Measurements from ENCODE around the gene KIR2DL1. TPM values are rescaled to one million over a fixed set of nuclear protein-coding genes. Genes with fewer than 3 reads are reported as not detected.
"Not testable (repeated sequence)": the region's sequence is repeated elsewhere in the genome, so short reads cannot be mapped to it uniquely, and the experiment has no call there.

The KIR2DL1 gene
- total RNA-seq, 1 donor from 2014 or later, result 0.58 TPM

- H3K4me1 ChIP-seq; H3K36me3 ChIP-seq; H3K9me3 ChIP-seq; H3K27me3 ChIP-seq; DNase-seq; ATAC-seq; H3K4me3 ChIP-seq; H3K27ac ChIP-seq; intact Hi-C loops (cut with DNase I): not testable (repeated sequence)
Measured at GRCh38 chr19:54756204-54757110, 13.1 kb upstream of the KIR2DL1 start.

DNA sequence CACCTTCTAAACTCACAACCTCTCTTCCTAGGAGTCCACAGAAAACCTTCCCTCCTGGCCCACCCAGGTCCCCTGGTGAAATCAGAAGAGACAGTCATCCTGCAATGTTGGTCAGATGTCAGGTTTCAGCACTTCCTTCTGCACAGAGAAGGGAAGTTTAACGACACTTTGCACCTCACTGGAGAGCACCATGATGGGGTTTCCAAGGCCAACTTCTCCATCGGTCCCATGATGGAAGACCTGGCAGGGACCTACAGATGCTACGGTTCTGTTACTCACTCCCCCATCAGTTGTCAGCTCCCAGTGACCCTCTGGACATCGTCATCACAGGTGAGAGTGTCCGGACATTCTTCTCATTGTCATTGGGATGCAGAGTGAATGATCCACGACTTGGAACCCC lies 11.0 kb upstream of the KIR2DL1 start:
- H3K4me3 ChIP-seq; H3K36me3 ChIP-seq; H3K9me3 ChIP-seq; H3K4me1 ChIP-seq; H3K27ac ChIP-seq; ATAC-seq; DNase-seq; intact Hi-C loops (cut with DNase I); H3K27me3 ChIP-seq: not testable (repeated sequence)

DNA sequence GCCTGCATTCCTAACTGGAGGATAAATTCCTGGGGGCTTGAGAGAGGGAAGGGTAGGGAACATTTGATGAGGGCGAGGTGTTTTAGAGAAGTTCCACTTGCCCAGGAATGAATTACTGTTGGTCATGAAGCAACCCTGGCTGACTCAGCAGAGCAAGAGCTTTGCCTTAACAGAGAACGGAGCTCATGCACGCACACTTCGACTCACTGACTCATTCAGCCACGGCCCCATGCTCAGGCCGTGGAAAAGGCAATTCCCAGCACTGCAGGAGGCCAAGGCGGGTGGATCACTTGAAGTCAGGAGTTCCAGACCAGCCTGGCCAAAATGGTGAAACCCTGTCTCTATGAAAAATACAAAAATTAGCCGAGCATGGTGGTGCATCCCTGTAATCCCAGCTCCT lies 5.4 kb upstream of the KIR2DL1 start:
- DNase-seq; H3K9me3 ChIP-seq; H3K4me1 ChIP-seq; H3K4me3 ChIP-seq; ATAC-seq; H3K27ac ChIP-seq; intact Hi-C loops (cut with DNase I); H3K36me3 ChIP-seq; H3K27me3 ChIP-seq: not testable (repeated sequence)

- H3K4me1 ChIP-seq; H3K36me3 ChIP-seq; H3K27ac ChIP-seq; H3K4me3 ChIP-seq; H3K9me3 ChIP-seq; H3K27me3 ChIP-seq; ATAC-seq; intact Hi-C loops (cut with DNase I); DNase-seq: not testable (repeated sequence)
Measured at GRCh38 chr19:54766464-54766863, 3.1 kb upstream of the KIR2DL1 start.

DNA sequence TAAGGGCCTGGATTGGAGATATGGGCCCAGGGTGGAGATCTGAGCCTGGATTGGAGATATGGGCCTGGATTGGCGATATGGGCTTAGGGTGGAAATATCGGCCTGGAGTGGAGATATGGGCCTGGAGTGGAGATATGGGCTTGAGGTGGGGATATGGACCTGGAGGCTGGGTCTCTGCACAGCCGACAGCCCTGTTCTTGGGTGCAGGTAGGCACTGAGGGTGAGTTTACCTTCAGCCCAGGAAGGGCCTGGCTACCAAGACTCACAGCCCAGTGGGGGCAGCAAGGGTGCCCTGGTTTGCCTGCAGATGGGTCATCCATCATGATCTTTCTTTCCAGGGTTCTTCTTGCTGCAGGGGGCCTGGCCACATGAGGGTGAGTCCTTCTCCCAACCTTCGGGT lies 918 bp downstream of the KIR2DL1 start:
- ATAC-seq; H3K27ac ChIP-seq; intact Hi-C loops (cut with DNase I); DNase-seq; H3K4me1 ChIP-seq; H3K9me3 ChIP-seq; H3K4me3 ChIP-seq; H3K36me3 ChIP-seq; H3K27me3 ChIP-seq: not testable (repeated sequence)

GRCh38 chr19:54771018-54771960 lies 1.7 kb downstream of the KIR2DL1 start:
- ATAC-seq; H3K27me3 ChIP-seq; H3K27ac ChIP-seq; DNase-seq; H3K36me3 ChIP-seq; H3K4me1 ChIP-seq; H3K9me3 ChIP-seq; intact Hi-C loops (cut with DNase I); H3K4me3 ChIP-seq: not testable (repeated sequence)

DNA sequence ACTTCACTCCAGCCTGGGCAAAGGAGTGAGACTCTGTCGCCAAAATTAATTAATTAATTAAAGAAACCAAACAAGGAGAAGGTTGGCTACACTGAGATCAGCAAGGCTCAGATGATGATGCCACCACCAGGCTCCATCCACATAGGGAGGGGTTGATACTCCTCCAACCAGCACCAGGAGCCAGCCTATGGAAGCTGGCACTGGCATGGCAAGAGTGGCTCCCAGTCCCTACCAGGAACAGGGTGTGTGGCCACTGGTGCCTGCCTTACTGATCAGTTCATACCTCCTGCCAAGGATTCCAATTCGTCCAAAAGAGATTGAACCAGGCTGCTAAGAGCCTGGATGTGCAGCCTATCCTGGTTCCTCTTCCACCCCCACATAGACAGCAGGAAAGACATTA lies 3.1 kb downstream of the KIR2DL1 start:
- H3K36me3 ChIP-seq; intact Hi-C loops (cut with DNase I); H3K9me3 ChIP-seq; H3K4me3 ChIP-seq; H3K27ac ChIP-seq; DNase-seq; ATAC-seq; H3K27me3 ChIP-seq; H3K4me1 ChIP-seq: not testable (repeated sequence)

- H3K9me3 ChIP-seq; ATAC-seq; intact Hi-C loops (cut with DNase I); H3K4me1 ChIP-seq; DNase-seq; H3K36me3 ChIP-seq; H3K27me3 ChIP-seq; H3K27ac ChIP-seq; H3K4me3 ChIP-seq: not testable (repeated sequence)
Measured at GRCh38 chr19:54775095-54775815, 5.7 kb downstream of the KIR2DL1 start.

DNA sequence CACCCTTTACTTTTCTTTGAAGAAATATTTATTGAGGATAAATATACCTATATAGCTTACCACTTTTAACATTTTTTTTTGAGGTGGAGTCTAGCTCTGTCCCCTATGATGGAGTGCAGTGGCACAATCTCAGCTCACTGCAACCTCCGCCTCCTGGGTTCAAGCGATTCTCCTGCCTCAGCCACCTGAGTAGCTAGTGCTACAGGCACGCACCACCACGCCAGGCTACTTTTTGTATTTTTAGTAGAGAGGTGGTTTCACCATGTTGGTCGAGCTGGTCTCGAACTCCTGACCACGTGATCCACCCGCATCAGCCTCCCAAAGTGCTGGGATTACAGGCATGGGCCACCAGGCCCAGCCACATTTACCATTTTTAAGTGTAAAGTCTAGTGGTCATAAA lies 6.2 kb downstream of the KIR2DL1 start:
- H3K27ac ChIP-seq; H3K4me3 ChIP-seq; intact Hi-C loops (cut with DNase I); ATAC-seq; H3K36me3 ChIP-seq; H3K9me3 ChIP-seq; H3K4me1 ChIP-seq; H3K27me3 ChIP-seq; DNase-seq: not testable (repeated sequence)

DNA sequence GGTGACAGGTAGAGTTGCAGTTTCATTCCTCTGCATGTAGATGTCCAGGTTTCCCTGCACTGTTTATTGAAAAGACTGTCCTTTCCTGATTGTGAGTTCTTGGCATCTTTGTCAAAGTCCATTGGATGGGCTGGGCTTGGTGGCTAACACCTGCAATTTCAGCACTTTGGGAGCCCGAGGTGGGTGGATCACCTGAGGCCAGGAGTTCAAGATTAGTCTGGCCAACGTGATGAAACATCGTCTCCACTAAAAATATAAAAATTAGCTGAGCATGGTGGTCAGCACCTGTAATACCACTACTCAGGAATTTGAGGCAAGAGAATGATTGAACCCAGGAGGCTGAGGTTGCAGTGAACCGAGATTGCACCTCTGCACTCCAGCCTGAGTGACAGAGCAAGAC lies 8.3 kb downstream of the KIR2DL1 start:
- ATAC-seq; intact Hi-C loops (cut with DNase I); H3K4me3 ChIP-seq; H3K36me3 ChIP-seq; H3K9me3 ChIP-seq; H3K27me3 ChIP-seq; H3K27ac ChIP-seq; DNase-seq; H3K4me1 ChIP-seq: not testable (repeated sequence)

DNA sequence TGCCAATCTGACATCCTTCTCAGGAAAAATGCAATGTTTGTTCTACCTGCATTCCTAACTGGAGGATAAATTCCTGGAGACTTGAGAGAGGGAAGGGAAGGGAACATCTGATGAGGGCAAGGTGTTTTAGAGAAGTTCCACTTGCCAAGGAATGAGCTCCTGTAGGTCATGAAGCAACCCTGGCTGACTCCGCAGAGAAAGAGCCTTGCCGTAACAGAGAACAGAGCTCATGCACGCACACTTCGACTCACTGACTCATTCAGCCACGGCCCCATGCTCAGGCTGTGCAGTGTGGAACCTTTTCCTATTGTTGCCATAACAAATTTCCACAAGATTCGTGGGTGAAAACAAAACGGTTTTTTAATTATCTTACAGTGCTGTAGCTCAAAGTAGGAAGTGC lies 9.3 kb downstream of the KIR2DL1 start:
- H3K4me1 ChIP-seq; H3K4me3 ChIP-seq; H3K36me3 ChIP-seq; H3K27me3 ChIP-seq; H3K27ac ChIP-seq; DNase-seq; ATAC-seq; H3K9me3 ChIP-seq; intact Hi-C loops (cut with DNase I): not testable (repeated sequence)

DNA sequence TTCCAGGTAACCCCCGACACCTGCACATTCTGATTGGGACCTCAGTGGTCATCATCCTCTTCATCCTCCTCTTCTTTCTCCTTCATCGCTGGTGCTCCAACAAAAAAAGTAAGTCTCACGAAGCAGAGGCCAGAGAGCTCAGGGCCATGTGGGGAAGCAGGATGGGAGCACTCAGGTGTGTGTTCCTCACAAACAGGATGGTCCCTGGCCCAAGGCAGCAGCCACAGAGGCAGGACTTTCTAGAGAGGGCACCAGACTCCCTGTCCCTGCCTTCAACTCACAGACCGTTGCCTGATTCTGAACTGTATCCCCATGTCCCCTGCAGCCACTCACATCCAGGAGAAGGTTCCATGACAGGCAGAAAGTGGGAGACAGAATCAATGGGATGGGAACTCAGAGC lies 13.3 kb downstream of the KIR2DL1 start:
- H3K36me3 ChIP-seq; H3K4me3 ChIP-seq; ATAC-seq; H3K9me3 ChIP-seq; intact Hi-C loops (cut with DNase I); H3K27me3 ChIP-seq; H3K4me1 ChIP-seq; DNase-seq; H3K27ac ChIP-seq: not testable (repeated sequence)

GRCh38 chr19:54786091-54786723 lies 16.6 kb downstream of the KIR2DL1 start:
- H3K27ac ChIP-seq; H3K4me1 ChIP-seq; intact Hi-C loops (cut with DNase I); H3K36me3 ChIP-seq; ATAC-seq; H3K4me3 ChIP-seq; H3K9me3 ChIP-seq; DNase-seq; H3K27me3 ChIP-seq: not testable (repeated sequence)

Measured in upper lobe of right lung (tissue), 1 donor.